K562 (cell line): Measurements from ENCODE around the gene C19orf47. TPM values are rescaled to one million over a fixed set of nuclear protein-coding genes. Genes with fewer than 3 reads are reported as not detected.

Experiments
- EWSR1 ChIP-seq: fragments of 450-650 bp; IDR thresholded peaks from 2 replicates; pipeline ENCODE4 v1.6.1; 2018; ENCODE audit warnings: borderline replicate concordance, mild to moderate bottlenecking, low read depth, moderate library complexity; ENCODE audit not compliant: partially characterized antibody
- EZH2 ChIP-seq: IDR thresholded peaks from 2 replicates; pipeline ENCODE4 v1.6.1; 2012; ENCODE audit warnings: low read depth, mild to moderate bottlenecking, inconsistent platforms, low read length, borderline replicate concordance
- HDAC3 ChIP-seq: fragments of 450-650 bp; IDR thresholded peaks from 2 replicates; pipeline ENCODE4 v1.6.1; 2018; ENCODE audit warnings: borderline replicate concordance, mild to moderate bottlenecking, moderate library complexity; ENCODE audit not compliant: partially characterized antibody
- HMG20B ChIP-seq: fragments of 250-450 bp; sonication (Bioruptor Pico); IDR thresholded peaks from 2 replicates; pipeline ENCODE4 v1.5.0; 2021; ENCODE audit warnings: mild to moderate bottlenecking
- JUNB ChIP-seq: fragments of 450-650 bp; formaldehyde crosslinking; conservative IDR thresholded peaks from 2 replicates; pipeline ENCODE4 v1.4.0; 2020; ENCODE audit warnings: mild to moderate bottlenecking
- MCM7 ChIP-seq, 2 experiments: fragments of 450-650 bp; IDR thresholded peaks; 2 replicates each; pipeline ENCODE4 v1.6.1; 2016 to 2018
- MECOM ChIP-seq: fragments of 250-450 bp; sonication (Bioruptor Pico); IDR thresholded peaks from 2 replicates; pipeline ENCODE4 v1.8.0; 2022; ENCODE audit warnings: inconsistent platforms
- NR4A1 ChIP-seq, 2 experiments: fragments of 250-450 bp in 1 of 2; fragments of 450-650 bp in 1 of 2; sonication (Bioruptor Pico) in 1 of 2; IDR thresholded peaks; 2 replicates each; pipeline versions ENCODE4 v1.4.0 to v1.6.1; 2016 to 2020; ENCODE audit warnings: mild to moderate bottlenecking in 2 of 2, missing compliant biosample characterization in 1 of 2, missing genetic modification characterization in 1 of 2, moderate library complexity in 1 of 2
- SNIP1 ChIP-seq: fragments of 450-650 bp; IDR thresholded peaks from 2 replicates; pipeline ENCODE4 v1.7.1; 2017; ENCODE audit warnings: low read depth, mild to moderate bottlenecking
- ZNF764 ChIP-seq: fragments of 250-450 bp; sonication (Bioruptor Pico); IDR thresholded peaks from 2 replicates; pipeline ENCODE4 v1.4.0; 2020; ENCODE audit warnings: low read depth, mild to moderate bottlenecking, moderate library complexity
- polyA plus RNA-seq, 8 experiments: library from polyadenylated mRNA; depleted of rRNA in 4 of 8; stranded (reverse) in 5 of 8; unstranded in 3 of 8; fragments of >200 nt; fragmentation: Nextera tagmentation in 2 of 8; fragmentation: Illumina TruSeq in 1 of 8; extraction: Ambion mirVana in 2 of 8; extraction: Trizol in 1 of 8; gene quantifications; 2 replicates each; pipeline versions ENCODE4 v1.2.1 to v1.2.3, GENCODE V29; 2011 to 2014; ENCODE audit warnings: inconsistent platforms in 1 of 8, missing spikeins in 1 of 8
- total RNA-seq, 7 experiments: library from RNA; depleted of rRNA in 6 of 7; stranded (reverse); fragments of >200 nt in 6 of 7; fragmentation: Illumina TruSeq in 2 of 7; extraction: Trizol in 2 of 7; gene quantifications; 2 replicates each; pipeline versions ENCODE4 v1.2.1 to v1.2.3, GENCODE V29; 2011 to 2021; ENCODE audit warnings: low replicate concordance in 1 of 7

C19orf47 gene
- total and polyA plus RNA-seq, 9 of the 15 experiments (the other 6 are each of a cell fraction or from before 2014, with no cell fraction given): 0.08 to 26.1 (median 14.7) TPM

GRCh38 chr19:40356681-40357595 lies 8.7 kb upstream of the C19orf47 start (continued):
- no peak for TF ChIP-seq NR4A1 (CRISPR knock-in tag; IDR thresholded peaks at IDR 0.05)
- TF ChIP-seq NR4A1 (tag; IDR thresholded peaks at IDR 0.05): no peak
- no peak for TF ChIP-seq MCM7 (IDR thresholded peaks at IDR 0.05)
- TF ChIP-seq HDAC3: no peak
- TF ChIP-seq HMG20B (CRISPR knock-in tag): no peak
- TF ChIP-seq ZNF764 (CRISPR knock-in tag): no peak
- TF ChIP-seq EZH2: no peak
- no peak for TF ChIP-seq EWSR1
- no peak for TF ChIP-seq JUNB (CRISPR knock-in tag)
- no peak for TF ChIP-seq MECOM
- no peak for TF ChIP-seq SNIP1
